ENCODE measurements around the gene BACE1-AS.

The BACE1-AS gene

GRCh38 chr11:117327567-117328374, 36.6 kb downstream of the BACE1-AS start, which contains the start of gene CEP164:
TSS of gene CEP164 (plus strand) at chr11:117327854. CDS start at chr11:117338587, 10,733 bp downstream.
- DNase-seq, result peak; percentile 96

DNA sequence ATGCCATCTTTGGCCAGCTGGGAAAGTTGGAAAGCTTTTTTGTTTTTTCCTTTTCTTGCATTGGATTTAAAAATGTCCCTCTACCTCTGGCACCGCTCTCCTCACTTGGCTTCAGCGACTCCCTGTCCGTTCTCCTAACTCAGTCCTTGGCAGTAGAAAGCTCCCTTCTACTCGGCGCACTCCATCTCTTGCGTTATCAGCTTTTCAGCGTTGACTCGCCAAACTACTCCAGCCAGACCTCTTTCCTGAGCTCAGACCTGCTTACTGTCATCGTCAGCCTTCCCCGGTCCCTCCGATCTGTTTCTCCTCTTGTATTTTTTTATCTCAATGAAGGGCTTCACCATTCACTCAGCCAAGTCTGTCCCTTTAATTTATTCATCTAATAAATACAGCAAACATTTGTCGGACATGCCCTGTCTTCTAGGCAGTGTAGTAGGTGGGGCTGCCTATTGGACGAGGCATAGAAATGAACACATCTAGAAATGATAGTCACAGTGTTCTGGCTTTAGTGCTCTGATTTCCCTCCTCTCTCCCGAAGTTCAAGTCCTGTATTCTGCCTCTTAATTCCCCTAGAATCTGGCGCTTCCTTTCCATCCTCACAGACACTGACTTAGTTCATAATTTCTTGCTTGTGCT, 37.3 kb downstream of the BACE1-AS start:
- DNase-seq, result peak; percentile 35

GRCh38 chr11:117332843-117333242, 41.7 kb downstream of the BACE1-AS start:
- no peak for DNase-seq

- DNase-seq, result peak; percentile 26
These were observed 42.8 kb downstream of the BACE1-AS start for GRCh38 chr11:117333917-117334316.

- DNase-seq, result peak; percentile 95
These were observed 43.8 kb downstream of the BACE1-AS start for GRCh38 chr11:117334896-117335295.

GRCh38 chr11:117335399-117335798, 44.3 kb downstream of the BACE1-AS start:
- no peak for DNase-seq

DNA sequence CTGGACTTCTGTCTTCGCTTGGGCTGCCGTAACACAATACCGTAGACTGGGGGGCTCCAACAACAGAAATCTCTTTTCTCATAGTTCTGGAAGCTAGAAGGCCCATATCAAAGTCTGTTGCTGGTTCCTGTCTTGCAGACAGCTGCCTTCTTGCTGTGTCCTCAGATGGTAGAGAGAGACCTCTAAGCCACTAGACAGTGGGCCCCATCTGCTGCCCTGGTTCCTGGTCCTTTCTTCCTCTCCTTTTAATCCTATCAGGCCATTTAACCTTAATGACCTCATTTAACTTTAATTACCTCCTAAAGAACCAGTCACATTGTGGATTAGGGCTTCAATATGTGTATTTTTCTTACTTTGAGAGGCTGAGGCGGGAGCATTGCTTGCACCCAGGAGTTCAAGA, 45.9 kb downstream of the BACE1-AS start:
- DNase-seq, result peak; percentile 97
